Neuronal stem cell (in vitro differentiated cells): Measurements from ENCODE around the gene TMC7.

Source experiments
- DNase-seq: peaks from one replicate; pipeline ENCODE4 v3.0.0-alpha.2; 2013; ENCODE audit warnings: low spot score
- H2AFZ ChIP-seq: one replicate; pipeline ENCODE4 v1.6.1; 2013; ENCODE audit warnings: mild to moderate bottlenecking, low read length, inconsistent platforms
- H2AK5ac ChIP-seq: 2 replicates; pipeline ENCODE4 v1.6.1; 2013; ENCODE audit warnings: low read depth, mild to moderate bottlenecking, inconsistent platforms, low read length, moderate library complexity, mixed read lengths
- H2BK120ac ChIP-seq: 2 replicates; pipeline ENCODE4 v1.6.1; 2013; ENCODE audit warnings: low read depth, mild to moderate bottlenecking, inconsistent platforms, low read length, moderate library complexity, mixed read lengths
- H2BK12ac ChIP-seq: one replicate; pipeline ENCODE4 v1.6.1; 2013; ENCODE audit warnings: low read length, inconsistent platforms
- H2BK15ac ChIP-seq: 2 replicates; pipeline ENCODE4 v1.6.1; 2013; ENCODE audit warnings: mild to moderate bottlenecking, low read length, inconsistent platforms, mixed read lengths
- H2BK5ac ChIP-seq: one replicate; pipeline ENCODE4 v1.6.1; 2013; ENCODE audit warnings: inconsistent platforms, mild to moderate bottlenecking, low read length, moderate library complexity
- H3K14ac ChIP-seq: one replicate; pipeline ENCODE4 v1.6.1; 2013; ENCODE audit warnings: low read length, inconsistent platforms
- H3K18ac ChIP-seq: 2 replicates; pipeline ENCODE4 v1.6.1; 2013; ENCODE audit warnings: low read length, inconsistent platforms
- H3K23ac ChIP-seq: 2 replicates; pipeline ENCODE4 v1.6.1; 2013; ENCODE audit warnings: low read depth, mild to moderate bottlenecking, mixed read lengths, low read length, inconsistent platforms; ENCODE audit not compliant: poor library complexity
- H3K27ac ChIP-seq: replicated peaks from 3 replicates; pipeline ENCODE4 v1.5.1; 2013; ENCODE audit warnings: low read length, inconsistent platforms
- H3K27me3 ChIP-seq, 3 experiments: 2 replicates each; pipeline ENCODE4 v1.6.1; 2013; ENCODE audit warnings: low read length in 3 of 3, mild to moderate bottlenecking in 2 of 3, inconsistent platforms in 1 of 3, low read depth in 1 of 3, mixed read lengths in 1 of 3, moderate library complexity in 1 of 3; ENCODE audit not compliant: control insufficient read depth in 3 of 3, insufficient read depth in 3 of 3
- H3K36me3 ChIP-seq, 2 donors: replicated peaks in 1 of 2; 2 replicates each; pipeline ENCODE4 v1.6.1; 2013; ENCODE audit warnings: low read length in 2 of 2; ENCODE audit not compliant: control insufficient read depth in 2 of 2, insufficient read depth in 2 of 2
- H3K4ac ChIP-seq: 2 replicates; pipeline ENCODE4 v1.6.1; 2013; ENCODE audit warnings: inconsistent platforms, mild to moderate bottlenecking, low read length, moderate library complexity
- H3K4me1 ChIP-seq, 2 donors: 1 replicate in 1 of 2; 2 replicates in 1 of 2; pipeline ENCODE4 v1.6.1; 2013; ENCODE audit warnings: low read length in 2 of 2, low read depth in 1 of 2; ENCODE audit not compliant: control insufficient read depth in 2 of 2, insufficient read depth in 1 of 2
- H3K4me2 ChIP-seq: one replicate; pipeline ENCODE4 v1.6.1; 2013; ENCODE audit warnings: mild to moderate bottlenecking, low read length, inconsistent platforms; ENCODE audit not compliant: insufficient read depth, poor library complexity, severe bottlenecking
- H3K4me3 ChIP-seq, 2 donors: 2 replicates each; pipeline ENCODE4 v1.5.1; 2013; ENCODE audit warnings: low read length in 2 of 2, mild to moderate bottlenecking in 2 of 2, inconsistent platforms in 1 of 2, moderate library complexity in 1 of 2
- H3K79me1 ChIP-seq: one replicate; pipeline ENCODE4 v1.6.1; 2013; ENCODE audit warnings: low read depth, mild to moderate bottlenecking, inconsistent platforms, low read length, moderate library complexity
- H3K9ac ChIP-seq: one replicate; pipeline ENCODE4 v1.6.1; 2013; ENCODE audit warnings: mild to moderate bottlenecking, low read depth, low read length, inconsistent platforms; ENCODE audit not compliant: poor library complexity
- H3K9me3 ChIP-seq, 2 donors: replicated peaks in 1 of 2; 2 replicates each; pipeline versions ENCODE3 to v1.6.1; 2013; ENCODE audit warnings: low read length in 2 of 2, mild to moderate bottlenecking in 2 of 2, inconsistent platforms in 1 of 2, low read depth in 1 of 2, mixed read lengths in 1 of 2, moderate library complexity in 1 of 2; ENCODE audit not compliant: control insufficient read depth in 2 of 2, insufficient read depth in 1 of 2
- H4K8ac ChIP-seq: one replicate; pipeline ENCODE4 v1.6.1; 2013; ENCODE audit warnings: low read depth, mild to moderate bottlenecking, inconsistent platforms, low read length, moderate library complexity
- H4K91ac ChIP-seq: one replicate; pipeline ENCODE4 v1.6.1; 2013; ENCODE audit warnings: low read length, low read depth, mild to moderate bottlenecking, inconsistent platforms; ENCODE audit not compliant: poor library complexity
- WGBS, 2 donors: extraction: QIAGEN DNeasy Blood & Tissue Kit; methylation state at CpG; one replicate each; pipeline ENCODE4 v1.1.7; 2013; ENCODE audit warnings: missing lambda C conversion rate in 2 of 2, mixed read lengths in 1 of 2; ENCODE audit not compliant: insufficient read length in 2 of 2, insufficient replicate concordance in 1 of 2; ENCODE audit errors: extremely low coverage in 2 of 2; 5-methylcytosine and 5-hydroxymethylcytosine counted together

Gene TMC7

DNA sequence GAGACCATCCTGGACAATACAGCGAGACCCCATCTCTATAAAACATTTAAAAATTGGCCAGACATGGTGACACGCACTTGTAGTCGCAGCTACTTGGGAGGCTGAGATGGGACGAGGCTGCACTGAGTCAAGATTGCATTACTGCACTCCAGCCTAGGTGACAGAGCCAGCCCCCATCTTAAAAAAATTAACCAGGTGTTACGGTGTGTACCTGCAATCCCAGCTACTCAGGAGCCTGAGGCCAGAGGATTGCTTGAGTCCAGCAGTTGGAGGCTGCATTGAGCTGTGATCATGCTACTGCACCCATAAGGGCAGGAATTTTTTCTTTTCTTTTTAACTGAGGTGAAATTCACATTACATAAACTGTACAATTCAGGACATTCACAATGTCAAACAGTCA lies 16.9 kb upstream of the TMC7 start:
- Histone ChIP-seq H4K8ac (no peak overlapping the region), H2BK15ac (no peak overlapping the region), H3K4ac (no peak overlapping the region), H2BK12ac (no peak overlapping the region), H3K27me3 (no peaks in the 10 kb centered on the region), H3K79me1 (no peaks in the 10 kb centered on the region), H3K18ac (no peak overlapping the region), H3K9ac (no peak overlapping the region), H3K27ac (no peak overlapping the region), H3K14ac (no peak overlapping the region), H3K36me3 (no peaks in the 10 kb centered on the region), H4K91ac (no peak overlapping the region), H3K4me1 (no peaks in the 10 kb centered on the region), H2BK120ac (no peak overlapping the region), H3K4me3 (no peak overlapping the region), H3K9me3 (no peaks in the 10 kb centered on the region), H2BK5ac (no peak overlapping the region), H3K23ac (no peak overlapping the region), H3K4me2 (no peak overlapping the region), H2AFZ (no peak overlapping the region), H2AK5ac (no peak overlapping the region)
- DNase-seq, result no peak
- WGBS, 2 donors, result no CpG with 5 or more reads among the region's 5 CpGs

DNA sequence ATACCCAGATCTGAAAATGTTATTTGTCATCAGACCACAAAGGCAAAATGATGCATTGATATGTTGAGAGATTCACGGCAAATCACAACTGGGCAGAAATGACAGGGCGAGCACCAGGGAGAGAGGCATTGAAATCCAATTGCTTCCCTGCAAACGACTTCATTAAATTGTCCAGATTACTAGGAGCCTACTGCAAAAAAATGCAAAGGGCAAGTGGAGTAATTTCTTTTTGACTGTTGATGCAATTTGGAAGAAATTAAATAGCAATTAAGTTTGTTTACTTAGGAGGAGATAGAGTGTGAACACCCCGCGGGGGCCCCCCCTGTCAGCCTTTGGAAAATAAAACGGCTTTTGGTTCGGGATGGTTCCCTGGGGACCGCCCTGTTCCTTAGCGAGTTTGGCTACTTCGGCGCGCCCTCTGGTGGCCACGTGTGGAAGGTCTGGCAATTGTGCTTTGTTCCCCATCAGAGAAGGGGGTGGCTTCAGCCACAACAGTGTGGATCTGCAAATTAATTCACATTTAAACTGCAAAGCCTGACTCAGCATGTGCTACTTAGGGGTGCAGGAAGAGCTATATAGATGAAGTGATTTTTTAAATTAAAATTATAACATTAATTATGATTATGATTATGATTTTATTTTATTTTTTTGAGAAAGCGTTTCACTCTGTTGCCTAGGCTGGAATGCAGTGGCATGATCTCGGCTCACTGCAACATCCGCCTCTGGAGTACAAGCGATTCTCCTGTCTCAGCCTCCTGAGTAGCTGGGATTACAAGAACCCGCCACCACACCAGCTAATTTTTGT lies 14.5 kb upstream of the TMC7 start:
- H3K9me3 ChIP-seq, result no peaks in the 10 kb centered on the region
- no peak overlapping the region for H3K23ac ChIP-seq
- no peak overlapping the region for H2BK120ac ChIP-seq
- peak; percentile 84 for DNase-seq
- H3K4me1 ChIP-seq, result no peaks in the 10 kb centered on the region
- no peak overlapping the region for H4K8ac ChIP-seq
- no peak overlapping the region for H3K27ac ChIP-seq
- no peak overlapping the region for H2AK5ac ChIP-seq
- H3K4me3 ChIP-seq, result peak overlapping the region in 1 of 2 donors; percentile 20
- no peak overlapping the region for H2BK12ac ChIP-seq
- H3K18ac ChIP-seq, result no peak overlapping the region
- no peak overlapping the region for H3K4ac ChIP-seq
- no peak overlapping the region for H3K14ac ChIP-seq
- no peak overlapping the region for H3K4me2 ChIP-seq
- H4K91ac ChIP-seq, result no peak overlapping the region
- WGBS, 2 donors, result no CpG with 5 or more reads among the region's 18 CpGs
- H2BK15ac ChIP-seq, result no peak overlapping the region
- H3K79me1 ChIP-seq, result no peaks in the 10 kb centered on the region
- H3K36me3 ChIP-seq, result no peaks in the 10 kb centered on the region
- peak overlapping the region; percentile 71 for H2AFZ ChIP-seq
- H3K27me3 ChIP-seq, result no peaks in the 10 kb centered on the region
- H3K9ac ChIP-seq, result no peak overlapping the region
- H2BK5ac ChIP-seq, result no peak overlapping the region

DNA sequence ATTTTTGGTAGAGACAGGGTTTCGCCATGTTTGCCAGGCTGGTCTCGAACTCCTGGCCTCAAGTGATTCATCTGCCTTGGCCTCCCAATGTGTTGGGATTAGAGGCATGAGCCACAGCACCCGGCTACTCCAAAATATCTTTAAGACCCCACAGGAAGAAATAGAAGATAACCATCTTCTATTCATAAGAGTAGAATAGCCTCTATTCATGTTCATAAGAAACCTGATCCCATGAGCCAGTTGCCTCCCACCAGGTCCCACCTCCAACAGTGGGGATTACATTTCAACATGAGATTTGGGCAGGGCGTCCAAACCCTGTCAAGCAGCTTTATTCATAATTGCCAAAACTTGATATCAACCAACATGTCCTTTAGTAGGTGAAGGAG lies 13.9 kb upstream of the TMC7 start:
- H2BK5ac ChIP-seq, result no peak overlapping the region
- H2BK15ac ChIP-seq, result no peak overlapping the region
- no peak overlapping the region for H3K4me2 ChIP-seq
- no peak overlapping the region for H3K18ac ChIP-seq
- H2BK120ac ChIP-seq, result no peak overlapping the region
- H3K27ac ChIP-seq, result no peak overlapping the region
- WGBS, 2 donors, result no CpG with 5 or more reads among the region's 4 CpGs
- H3K79me1 ChIP-seq, result no peaks in the 10 kb centered on the region
- no peak for DNase-seq
- H2AFZ ChIP-seq, result no peak overlapping the region
- H2BK12ac ChIP-seq, result no peak overlapping the region
- H2AK5ac ChIP-seq, result no peak overlapping the region
- H3K4me1 ChIP-seq, result no peaks in the 10 kb centered on the region
- H3K4ac ChIP-seq, result no peak overlapping the region
- no peaks in the 10 kb centered on the region for H3K27me3 ChIP-seq
- H4K91ac ChIP-seq, result no peak overlapping the region
- no peak overlapping the region for H4K8ac ChIP-seq
- no peaks in the 10 kb centered on the region for H3K36me3 ChIP-seq
- H3K4me3 ChIP-seq, result no peak overlapping the region
- no peak overlapping the region for H3K14ac ChIP-seq
- H3K9me3 ChIP-seq, result no peaks in the 10 kb centered on the region
- H3K23ac ChIP-seq, result no peak overlapping the region
- no peak overlapping the region for H3K9ac ChIP-seq

DNA sequence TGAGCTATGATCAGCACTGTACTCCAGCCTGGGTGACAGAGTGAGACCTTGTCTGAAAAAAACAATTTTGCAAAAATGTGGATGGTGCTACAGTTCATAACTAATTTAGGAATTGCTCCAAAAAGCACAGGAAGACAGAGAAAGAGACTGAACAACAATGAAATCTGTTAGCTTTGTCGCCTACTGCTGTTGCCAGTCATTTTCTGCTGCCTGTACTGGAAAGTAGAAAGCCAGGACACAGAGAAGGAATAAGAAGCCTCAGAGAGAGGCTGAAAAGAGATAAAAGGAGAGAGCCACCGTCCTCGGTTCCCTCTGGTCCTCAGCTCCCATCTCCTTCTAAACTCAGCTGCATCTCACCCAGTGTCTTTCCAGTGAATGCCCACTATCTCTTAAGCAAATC lies 8.6 kb upstream of the TMC7 start:
- Histone ChIP-seq H2BK12ac (no peak overlapping the region), H2BK5ac (no peak overlapping the region), H3K4me2 (no peak overlapping the region), H4K8ac (no peak overlapping the region), H3K18ac (no peak overlapping the region), H3K4me1 (no peaks in the 10 kb centered on the region), H3K4me3 (no peak overlapping the region), H3K14ac (no peak overlapping the region), H4K91ac (no peak overlapping the region), H3K23ac (no peak overlapping the region), H3K4ac (no peak overlapping the region), H3K79me1 (no peaks in the 10 kb centered on the region), H2BK120ac (no peak overlapping the region), H3K9me3 (no peaks in the 10 kb centered on the region), H3K27ac (no peak overlapping the region), H2AFZ (peak overlapping the region; percentile 56), H3K9ac (no peak overlapping the region), H3K36me3 (no peaks in the 10 kb centered on the region), H2BK15ac (no peak overlapping the region), H2AK5ac (no peak overlapping the region), H3K27me3 (peaks cover 0 to 6% (median 0%) of the 10 kb centered on the region in 3 experiments)
- DNase-seq, result no peak
- whole genome bisulfite sequencing, 2 donors, result no CpG with 5 or more reads among the region's 3 CpGs
